PC-3 (cell line): ENCODE data around the gene ABHD14A. TPM values are rescaled to one million over a fixed set of nuclear protein-coding genes. Genes with fewer than 3 reads are reported as not detected.

ENCODE experiments used
- ATAC-seq: fragments of 200-7000 bp; cut with Tn5 transposase; 2 replicates; pipeline ENCODE4 v1.9.1; 2020; ENCODE audit warnings: mild to moderate bottlenecking, moderate library complexity
- BruUV-seq: library from RNA; stranded (reverse); fragments of 400-500 nt; replicated peaks from 2 replicates; lab custom pipeline; 2021; lab: Mats Ljungman, UMichigan
- CTCF ChIA-PET: fragments of 300-600 bp; sonication (Branson Sonifier 250); formaldehyde crosslinking; loops from one replicate; lab custom pipeline; 2022; ENCODE audit warnings: antibody characterized with exemption; lab: Charles Lee
- POLR2A ChIA-PET: fragments of 300-600 bp; sonication (Branson Sonifier 250); formaldehyde crosslinking; loops from one replicate; lab custom pipeline; 2022; ENCODE audit warnings: antibody characterized with exemption; ENCODE audit not compliant: unreplicated experiment; lab: Charles Lee
- DNase-seq: peaks from one replicate; pipeline ENCODE4 v3.0.0-alpha.2; 2015
- H2AFZ ChIP-seq: fragments of 300-600 bp; sonication (generic); 2 replicates; pipeline ENCODE4 v1.6.0; 2016; ENCODE audit warnings: antibody characterized with exemption, low read length
- H3F3A ChIP-seq: fragments of 300-600 bp; sonication (generic); one replicate; pipeline ENCODE4 v1.6.0; 2017; ENCODE audit warnings: antibody characterized with exemption, low read length, control low read depth, mild to moderate bottlenecking; ENCODE audit not compliant: unreplicated experiment
- H3K27ac ChIP-seq: fragments of 300-600 bp; sonication (generic); 2 replicates; pipeline ENCODE4 v1.5.1; 2016; ENCODE audit warnings: mild to moderate bottlenecking, low read length
- H3K27me3 ChIP-seq: fragments of 300-600 bp; sonication (generic); 2 replicates; pipeline ENCODE4 v1.6.1; 2016; ENCODE audit warnings: low read length, mixed read lengths
- H3K36me3 ChIP-seq: fragments of 300-600 bp; sonication (generic); 2 replicates; pipeline ENCODE4 v1.6.1; 2016; ENCODE audit warnings: low read depth, mixed run types, low read length, mixed read lengths
- H3K4me1 ChIP-seq: fragments of 300-600 bp; sonication (generic); 2 replicates; pipeline ENCODE4 v1.5.1; 2016; ENCODE audit warnings: low read length; ENCODE audit not compliant: insufficient read depth
- H3K4me2 ChIP-seq: fragments of 300-600 bp; sonication (generic); 2 replicates; pipeline ENCODE4 v1.6.0; 2016; ENCODE audit warnings: low read length
- H3K4me3 ChIP-seq: fragments of 300-600 bp; sonication (generic); 2 replicates; pipeline ENCODE4 v1.5.1; 2016; ENCODE audit warnings: mild to moderate bottlenecking, low read length, mixed read lengths
- H3K79me2 ChIP-seq: fragments of 300-600 bp; sonication (generic); 2 replicates; pipeline ENCODE4 v1.6.1; 2017; ENCODE audit warnings: low read length, mixed read lengths
- H3K9ac ChIP-seq: fragments of 300-600 bp; sonication (generic); 2 replicates; pipeline ENCODE4 v1.6.0; 2016; ENCODE audit warnings: mild to moderate bottlenecking, low read length
- H3K9me2 ChIP-seq: fragments of 300-600 bp; sonication (generic); replicated peaks from 2 replicates; pipeline ENCODE4 v1.6.1; 2016; ENCODE audit warnings: mixed run types, low read length, mixed read lengths
- H3K9me3 ChIP-seq: fragments of 300-600 bp; sonication (generic); 2 replicates; pipeline ENCODE4 v1.6.1; 2016; ENCODE audit warnings: low read length, mixed read lengths
- H4K20me1 ChIP-seq: fragments of 300-600 bp; sonication (generic); 2 replicates; pipeline ENCODE4 v1.6.1; 2016; ENCODE audit warnings: low read length, mixed read lengths
- EZH2 ChIP-seq: fragments of 300-600 bp; sonication (generic); IDR thresholded peaks from one replicate; pipeline ENCODE4 v1.6.1; 2017; ENCODE audit warnings: antibody characterized with exemption, mild to moderate bottlenecking, low read length; ENCODE audit not compliant: unreplicated experiment
- EZH2phosphoT487 ChIP-seq: fragments of 300-600 bp; sonication (generic); IDR thresholded peaks from 2 replicates; pipeline ENCODE4 v1.6.1; 2018; ENCODE audit warnings: mild to moderate bottlenecking, antibody characterized with exemption, low read length, borderline replicate concordance
- intact Hi-C: fragments of 100-400 bp; cut with micrococcal nuclease; formaldehyde crosslinking; loops from 2 replicates; pipeline ENCODE4 v1.9.0; 2023
- total RNA-seq: library from RNA; depleted of rRNA; stranded (reverse); fragments of >200 nt; gene quantifications from 2 replicates; pipeline ENCODE4 v1.2.3, GENCODE V29; 2014
- TF ChIP-seq, protein P1 (sequence below): fragments of 300-600 bp; sonication (generic); conservative IDR thresholded peaks from 2 replicates; pipeline ENCODE4 v1.5.1; 2017; ENCODE audit warnings: antibody characterized with exemption, low read depth, mild to moderate bottlenecking, low read length

Gene ABHD14A
- total RNA-seq, 1 experiment from 2014 or later: 23.4 TPM

DNA sequence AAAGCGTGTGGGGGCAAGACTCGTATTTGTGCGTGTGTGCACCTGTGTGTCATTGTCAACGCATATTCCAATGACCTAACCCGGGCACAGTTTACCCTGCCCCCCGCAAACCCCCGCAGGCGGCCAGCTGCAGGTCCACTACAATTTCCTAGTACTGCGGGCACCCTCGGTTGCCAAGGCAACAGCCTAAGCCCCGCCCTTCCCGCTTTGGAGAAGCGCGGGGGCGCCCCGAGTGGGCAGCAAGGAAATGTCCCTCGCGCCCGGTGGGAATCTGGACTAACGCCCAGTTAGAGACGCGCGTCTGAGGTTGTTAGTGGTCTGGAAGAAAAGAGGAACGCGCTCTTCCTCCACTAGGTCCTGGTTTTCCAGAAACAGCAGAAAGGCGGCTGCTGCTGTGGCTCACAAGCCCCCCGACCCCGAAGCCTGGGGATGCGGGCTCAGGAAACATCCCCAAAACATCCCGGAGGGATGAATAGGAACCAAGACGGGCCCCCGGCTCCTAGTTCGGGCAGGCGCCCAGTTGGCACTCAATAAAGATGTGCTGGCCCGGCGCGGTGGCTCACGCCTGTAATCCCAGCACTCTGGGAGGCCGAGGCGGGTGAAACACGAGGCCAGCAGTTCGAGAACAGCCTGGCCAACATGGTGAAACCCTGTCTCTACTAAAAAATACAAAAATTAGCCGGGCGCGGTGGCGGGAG, 1.1 kb downstream of the ABHD14A start:
- no peak overlapping the region for H3K9ac ChIP-seq
- no peak overlapping the region for H3K27ac ChIP-seq
- no peaks in the 10 kb centered on the region for H4K20me1 ChIP-seq
- DNase-seq (peak; percentile 37), ATAC-seq (no peak)
- no peaks in the 10 kb centered on the region for H3K9me2 ChIP-seq
- H3F3A ChIP-seq: no peaks in the 10 kb centered on the region
- peak overlapping the region; percentile 100 for H3K4me2 ChIP-seq
- peaks cover 23% of the 10 kb centered on the region for H3K4me1 ChIP-seq
- H2AFZ ChIP-seq: peak overlapping the region; percentile 99
- TF ChIP-seq, protein P1, sequence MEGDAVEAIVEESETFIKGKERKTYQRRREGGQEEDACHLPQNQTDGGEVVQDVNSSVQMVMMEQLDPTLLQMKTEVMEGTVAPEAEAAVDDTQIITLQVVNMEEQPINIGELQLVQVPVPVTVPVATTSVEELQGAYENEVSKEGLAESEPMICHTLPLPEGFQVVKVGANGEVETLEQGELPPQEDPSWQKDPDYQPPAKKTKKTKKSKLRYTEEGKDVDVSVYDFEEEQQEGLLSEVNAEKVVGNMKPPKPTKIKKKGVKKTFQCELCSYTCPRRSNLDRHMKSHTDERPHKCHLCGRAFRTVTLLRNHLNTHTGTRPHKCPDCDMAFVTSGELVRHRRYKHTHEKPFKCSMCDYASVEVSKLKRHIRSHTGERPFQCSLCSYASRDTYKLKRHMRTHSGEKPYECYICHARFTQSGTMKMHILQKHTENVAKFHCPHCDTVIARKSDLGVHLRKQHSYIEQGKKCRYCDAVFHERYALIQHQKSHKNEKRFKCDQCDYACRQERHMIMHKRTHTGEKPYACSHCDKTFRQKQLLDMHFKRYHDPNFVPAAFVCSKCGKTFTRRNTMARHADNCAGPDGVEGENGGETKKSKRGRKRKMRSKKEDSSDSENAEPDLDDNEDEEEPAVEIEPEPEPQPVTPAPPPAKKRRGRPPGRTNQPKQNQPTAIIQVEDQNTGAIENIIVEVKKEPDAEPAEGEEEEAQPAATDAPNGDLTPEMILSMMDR: peak; percentile 29; the same call in 1 of the 2 replicates
- TF ChIP-seq EZH2: no peak
- ChIA-PET POLR2A (no interaction called here), CTCF (no interaction called here)
- H3K9me3 ChIP-seq: no peaks in the 10 kb centered on the region
- H3K79me2 ChIP-seq: peaks cover 32% of the 10 kb centered on the region
- no TSS peak for BruUV-seq
- no peaks in the 10 kb centered on the region for H3K36me3 ChIP-seq
- peak overlapping the region; percentile 99 for H3K4me3 ChIP-seq
- no peaks in the 10 kb centered on the region for H3K27me3 ChIP-seq
- intact Hi-C loops: loop anchor here (2.0 kb wide), 1 partner anchor 23 kb away; no protein-coding TSS in a partner anchor

DNA sequence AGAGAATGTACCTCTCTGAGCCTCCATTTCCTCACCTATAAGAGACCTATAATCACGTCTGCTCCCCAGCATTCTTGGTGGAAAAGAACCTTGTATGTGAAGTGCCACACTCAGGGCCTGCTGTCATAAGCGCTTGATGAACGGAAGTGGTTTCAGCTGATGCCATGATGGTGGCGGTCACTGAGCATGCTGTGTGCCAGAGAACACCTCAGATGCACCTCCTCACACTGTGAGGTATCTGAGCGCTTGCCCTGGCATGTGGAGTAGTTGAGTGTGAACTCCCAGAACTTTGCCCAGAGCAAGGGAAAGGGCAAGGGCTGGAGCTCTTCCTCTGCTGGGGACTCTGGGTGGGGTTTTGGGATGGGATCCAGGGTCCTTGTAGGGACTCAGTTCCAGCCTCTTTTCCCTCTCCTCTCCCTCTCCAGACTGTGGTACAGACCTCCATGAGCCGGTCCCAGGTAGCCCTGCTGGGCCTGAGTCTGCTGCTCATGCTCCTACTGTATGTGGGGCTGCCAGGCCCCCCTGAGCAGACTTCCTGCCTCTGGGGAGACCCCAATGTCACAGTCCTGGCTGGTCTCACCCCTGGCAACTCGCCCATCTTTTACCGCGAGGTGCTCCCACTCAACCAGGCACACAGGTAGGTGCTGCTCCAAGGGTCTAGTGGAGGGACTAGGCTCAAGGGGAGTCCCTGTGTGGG, 2.7 kb downstream of the ABHD14A start:
- ChIA-PET POLR2A (no interaction called here), CTCF (no interaction called here)
- Histone ChIP-seq H3K9me2 (no peaks in the 10 kb centered on the region), H3K9ac (no peak overlapping the region), H3K36me3 (no peaks in the 10 kb centered on the region), H4K20me1 (no peaks in the 10 kb centered on the region), H3K27me3 (no peaks in the 10 kb centered on the region), H3K4me3 (no peak overlapping the region), H3K9me3 (no peaks in the 10 kb centered on the region), H3K4me1 (peaks cover 27% of the 10 kb centered on the region), H3F3A (no peaks in the 10 kb centered on the region), H3K27ac (no peak overlapping the region), H2AFZ (no peak overlapping the region), H3K79me2 (peaks cover 23% of the 10 kb centered on the region), H3K4me2 (no peak overlapping the region)
- DNase-seq: no peak
- BruUV-seq: no TSS peak
- TF ChIP-seq, protein P1: no peak
- no peak for TF ChIP-seq EZH2phosphoT487
- TF ChIP-seq EZH2: no peak
- no peak for ATAC-seq
- intact Hi-C loops: no loop called here

DNA sequence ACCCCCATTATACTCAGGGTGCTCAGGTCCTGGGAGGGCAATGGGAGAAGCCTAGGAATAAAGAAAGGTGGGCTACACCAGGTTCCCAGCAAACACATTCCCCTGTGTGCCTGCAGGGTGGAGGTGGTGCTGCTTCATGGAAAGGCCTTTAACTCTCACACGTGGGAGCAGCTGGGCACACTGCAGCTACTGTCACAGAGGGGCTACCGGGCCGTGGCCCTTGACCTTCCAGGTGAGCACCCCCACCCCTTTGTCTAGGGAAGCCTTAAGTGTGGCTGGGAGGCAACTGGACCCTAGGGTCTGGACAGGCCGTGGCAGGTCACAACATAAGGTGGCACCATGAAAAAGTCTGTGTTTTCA, 3.3 kb downstream of the ABHD14A start:
- H3K4me1 ChIP-seq: peaks cover 29% of the 10 kb centered on the region
- H3K9ac ChIP-seq: no peak overlapping the region
- H3K36me3 ChIP-seq: no peaks in the 10 kb centered on the region
- no peak overlapping the region for H2AFZ ChIP-seq
- peaks cover 18% of the 10 kb centered on the region for H3K79me2 ChIP-seq
- ATAC-seq: no peak
- no peak overlapping the region for H3K4me2 ChIP-seq
- BruUV-seq: no TSS peak
- ChIA-PET POLR2A (no interaction called here), CTCF (no interaction called here)
- no peaks in the 10 kb centered on the region for H3F3A ChIP-seq
- no peak overlapping the region for H3K4me3 ChIP-seq
- intact Hi-C loops: no loop called here
- TF ChIP-seq, protein P1: no peak
- no peak for TF ChIP-seq EZH2
- TF ChIP-seq EZH2phosphoT487: no peak
- H4K20me1 ChIP-seq: no peaks in the 10 kb centered on the region
- no peak overlapping the region for H3K27ac ChIP-seq
- DNase-seq: no peak
- no peaks in the 10 kb centered on the region for H3K9me2 ChIP-seq
- no peaks in the 10 kb centered on the region for H3K9me3 ChIP-seq
- no peaks in the 10 kb centered on the region for H3K27me3 ChIP-seq
